ENCODE results near the gene WASF3.

WASF3 gene

DNA sequence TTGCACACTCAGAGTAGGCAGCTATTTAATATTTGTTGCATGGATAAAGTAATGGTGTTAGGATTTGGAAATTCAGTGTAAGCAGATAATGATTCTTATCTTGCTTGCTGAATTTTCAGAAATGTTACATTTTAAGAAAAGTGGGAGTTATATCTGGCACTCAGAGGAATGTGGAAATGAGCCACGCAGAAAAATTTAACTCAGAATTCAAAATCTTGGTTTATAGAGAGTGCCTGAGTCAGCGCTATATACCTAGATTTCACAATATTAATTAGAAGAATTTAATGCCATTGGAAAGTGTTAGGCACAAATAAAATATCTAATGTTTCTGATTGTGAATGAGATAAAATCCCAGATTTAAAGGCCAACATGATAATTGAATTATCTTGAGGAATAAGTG is 106.8 kb downstream of the WASF3 start:
- no peaks in the 10 kb centered on the region for H4K20me1 ChIP-seq (ENCODE audit: insufficient read depth, low read length)
- H3K4me1 ChIP-seq (ENCODE audit: low read length) = peaks cover 1% of the 10 kb centered on the region; the same call in 1 of the 2 replicates
- H3K36me3 ChIP-seq (replicated peaks; ENCODE audit: low read depth, low read length) = no peaks in the 10 kb centered on the region
- no peaks in the 10 kb centered on the region for H3K9me3 ChIP-seq (ENCODE audit: insufficient read depth, low read length)
- no peak overlapping the region for H2AFZ ChIP-seq (ENCODE audit: low read depth, low read length)
- no peak overlapping the region for H3K27ac ChIP-seq (ENCODE audit: low read length)
- H3K4me3 ChIP-seq (ENCODE audit: low read length) = no peak overlapping the region
- TF ChIP-seq, protein P1, sequence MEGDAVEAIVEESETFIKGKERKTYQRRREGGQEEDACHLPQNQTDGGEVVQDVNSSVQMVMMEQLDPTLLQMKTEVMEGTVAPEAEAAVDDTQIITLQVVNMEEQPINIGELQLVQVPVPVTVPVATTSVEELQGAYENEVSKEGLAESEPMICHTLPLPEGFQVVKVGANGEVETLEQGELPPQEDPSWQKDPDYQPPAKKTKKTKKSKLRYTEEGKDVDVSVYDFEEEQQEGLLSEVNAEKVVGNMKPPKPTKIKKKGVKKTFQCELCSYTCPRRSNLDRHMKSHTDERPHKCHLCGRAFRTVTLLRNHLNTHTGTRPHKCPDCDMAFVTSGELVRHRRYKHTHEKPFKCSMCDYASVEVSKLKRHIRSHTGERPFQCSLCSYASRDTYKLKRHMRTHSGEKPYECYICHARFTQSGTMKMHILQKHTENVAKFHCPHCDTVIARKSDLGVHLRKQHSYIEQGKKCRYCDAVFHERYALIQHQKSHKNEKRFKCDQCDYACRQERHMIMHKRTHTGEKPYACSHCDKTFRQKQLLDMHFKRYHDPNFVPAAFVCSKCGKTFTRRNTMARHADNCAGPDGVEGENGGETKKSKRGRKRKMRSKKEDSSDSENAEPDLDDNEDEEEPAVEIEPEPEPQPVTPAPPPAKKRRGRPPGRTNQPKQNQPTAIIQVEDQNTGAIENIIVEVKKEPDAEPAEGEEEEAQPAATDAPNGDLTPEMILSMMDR (IDR thresholded peaks at IDR 0.05; ENCODE audit: low read depth, low read length) = no peak
- H3K9ac ChIP-seq (ENCODE audit: low read length) = no peak overlapping the region
- 0 out of 2 replicates have a peak, but pooled peaks cover 15% of the 10 kb centered on the region for H3K27me3 ChIP-seq (ENCODE audit: low read depth, low read length)
- H3K79me2 ChIP-seq (ENCODE audit: low read length) = no peaks in the 10 kb centered on the region
- H3K4me2 ChIP-seq (ENCODE audit: low read length) = no peak overlapping the region

DNA sequence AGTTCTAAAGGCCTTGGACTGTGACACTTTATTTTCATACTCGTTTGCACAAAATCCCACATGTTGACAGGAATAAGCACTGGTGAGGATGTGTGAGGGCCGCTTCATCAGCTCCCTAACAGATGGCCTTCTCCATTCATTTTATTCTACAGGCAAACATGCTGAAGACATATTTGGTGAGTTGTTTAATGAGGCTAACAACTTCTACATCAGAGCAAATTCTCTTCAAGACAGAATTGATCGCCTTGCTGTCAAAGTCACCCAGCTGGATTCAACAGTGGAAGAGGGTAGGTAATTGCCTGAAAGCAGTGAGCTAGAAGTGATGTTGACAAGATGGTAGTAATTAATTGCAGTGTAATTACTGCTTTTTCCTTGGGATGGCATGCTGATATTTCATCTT is 107.4 kb downstream of the WASF3 start:
- Histone ChIP-seq H2AFZ (ENCODE audit: low read depth, low read length) (no peak overlapping the region), H4K20me1 (ENCODE audit: insufficient read depth, low read length) (no peaks in the 10 kb centered on the region), H3K27me3 (ENCODE audit: low read depth, low read length) (0 out of 2 replicates have a peak, but pooled peaks cover 15% of the 10 kb centered on the region), H3K4me2 (ENCODE audit: low read length) (no peak overlapping the region), H3K4me3 (ENCODE audit: low read length) (no peak overlapping the region), H3K9ac (ENCODE audit: low read length) (no peak overlapping the region), H3K79me2 (ENCODE audit: low read length) (no peaks in the 10 kb centered on the region), H3K4me1 (ENCODE audit: low read length) (no peaks in the 10 kb centered on the region), H3K9me3 (ENCODE audit: insufficient read depth, low read length) (no peaks in the 10 kb centered on the region), H3K36me3 (replicated peaks; ENCODE audit: low read depth, low read length) (no peaks in the 10 kb centered on the region), H3K27ac (ENCODE audit: low read length) (no peak overlapping the region)
- TF ChIP-seq, protein P1 (IDR thresholded peaks at IDR 0.05; ENCODE audit: low read depth, low read length) = no peak
- no peak for TF ChIP-seq EZH2phosphoT487 (IDR thresholded peaks at IDR 0.05; ENCODE audit: low read depth)

DNA sequence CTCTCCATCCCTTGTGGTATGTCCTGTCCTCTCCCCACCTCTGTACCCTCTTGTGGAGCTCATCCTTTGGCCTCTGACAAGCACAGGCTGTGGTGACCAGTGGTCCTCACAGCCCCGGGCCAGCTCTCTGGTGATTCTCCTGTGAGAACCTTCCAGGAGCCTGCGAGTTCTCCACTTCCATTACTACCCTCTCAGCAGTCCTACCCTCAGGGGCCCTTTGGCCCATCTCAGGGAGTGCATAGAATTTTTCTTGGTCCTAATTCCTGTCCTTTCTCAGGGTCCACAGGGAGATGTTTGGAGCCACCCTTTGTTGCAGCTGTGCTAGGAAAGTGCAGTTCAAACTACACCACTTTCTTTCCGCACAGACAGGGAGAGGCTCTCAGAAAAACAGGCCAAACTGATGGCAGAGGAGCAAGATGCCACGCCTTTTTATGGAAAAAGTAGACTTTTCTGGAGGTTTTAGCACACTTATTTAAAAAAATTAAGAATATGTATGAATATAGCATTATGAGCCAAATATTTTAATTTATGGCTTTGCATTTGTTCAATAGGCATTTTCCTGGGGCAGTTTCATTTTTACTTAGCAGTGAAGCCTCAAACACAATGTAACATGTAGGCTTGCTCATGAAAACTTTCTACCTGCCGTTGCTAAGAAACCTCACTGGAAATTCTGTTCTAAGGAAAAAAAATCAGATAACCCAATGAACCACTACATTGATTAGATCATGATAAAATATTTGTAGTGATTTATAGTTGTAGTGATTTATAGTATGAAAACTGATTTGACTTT is 111.1 kb downstream of the WASF3 start:
- no peaks in the 10 kb centered on the region for H3K27me3 ChIP-seq (ENCODE audit: low read depth, low read length)
- H3K4me2 ChIP-seq (ENCODE audit: low read length) = no peak overlapping the region
- no peak overlapping the region for H3K4me3 ChIP-seq (ENCODE audit: low read length)
- H3K9ac ChIP-seq (ENCODE audit: low read length) = no peak overlapping the region
- no peaks in the 10 kb centered on the region for H3K79me2 ChIP-seq (ENCODE audit: low read length)
- TF ChIP-seq EZH2phosphoT487 (IDR thresholded peaks at IDR 0.05; ENCODE audit: low read depth) = no peak
- TF ChIP-seq, protein P1 (IDR thresholded peaks at IDR 0.05; ENCODE audit: low read depth, low read length) = no peak
- H3K4me1 ChIP-seq (ENCODE audit: low read length) = no peaks in the 10 kb centered on the region
- no peaks in the 10 kb centered on the region for H3K36me3 ChIP-seq (replicated peaks; ENCODE audit: low read depth, low read length)
- no peak overlapping the region for H3K27ac ChIP-seq (ENCODE audit: low read length)
- H2AFZ ChIP-seq (ENCODE audit: low read depth, low read length) = no peak overlapping the region
- no peaks in the 10 kb centered on the region for H3K9me3 ChIP-seq (ENCODE audit: insufficient read depth, low read length)
- H4K20me1 ChIP-seq (ENCODE audit: insufficient read depth, low read length) = no peaks in the 10 kb centered on the region

DNA sequence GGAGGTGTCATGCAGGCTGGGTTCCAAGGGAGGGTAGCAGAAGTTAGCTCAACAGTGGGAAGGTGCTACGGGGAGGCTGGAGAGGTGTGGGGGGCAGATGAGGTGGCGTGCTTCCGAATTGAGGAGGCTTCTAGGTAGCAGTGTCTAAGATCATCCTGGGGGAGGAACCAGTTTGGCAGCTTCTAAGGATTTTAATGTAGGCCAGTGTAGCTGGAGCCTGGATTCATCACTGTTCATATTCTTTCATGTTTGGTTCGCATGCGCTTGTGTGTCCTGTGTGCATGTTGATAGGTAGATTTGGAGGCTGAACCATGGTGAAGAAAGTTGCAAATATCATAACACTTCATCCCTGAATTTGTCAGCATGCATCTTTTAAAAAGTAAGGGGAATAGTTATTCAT is 116.4 kb downstream of the WASF3 start:
- peaks cover under 1% of the 10 kb centered on the region; the same call in 1 of the 2 replicates for H3K4me1 ChIP-seq (ENCODE audit: low read length)
- no peak overlapping the region for H3K27ac ChIP-seq (ENCODE audit: low read length)
- H3K9ac ChIP-seq (ENCODE audit: low read length) = no peak overlapping the region
- no peaks in the 10 kb centered on the region for H3K27me3 ChIP-seq (ENCODE audit: low read depth, low read length)
- H3K79me2 ChIP-seq (ENCODE audit: low read length) = no peaks in the 10 kb centered on the region
- no peak for TF ChIP-seq EZH2phosphoT487 (IDR thresholded peaks at IDR 0.05; ENCODE audit: low read depth)
- TF ChIP-seq, protein P1 (IDR thresholded peaks at IDR 0.05; ENCODE audit: low read depth, low read length) = no peak
- H3K36me3 ChIP-seq (replicated peaks; ENCODE audit: low read depth, low read length) = no peaks in the 10 kb centered on the region
- H2AFZ ChIP-seq (ENCODE audit: low read depth, low read length) = no peak overlapping the region
- no peaks in the 10 kb centered on the region for H4K20me1 ChIP-seq (ENCODE audit: insufficient read depth, low read length)
- no peak overlapping the region for H3K4me3 ChIP-seq (ENCODE audit: low read length)
- H3K4me2 ChIP-seq (ENCODE audit: low read length) = no peak overlapping the region
- no peaks in the 10 kb centered on the region for H3K9me3 ChIP-seq (ENCODE audit: insufficient read depth, low read length)
